Keratinocyte (primary cell): ENCODE results near the gene FIGNL1.

Source experiments
- EZH2 ChIP-seq: IDR thresholded peaks from one replicate; pipeline ENCODE4 v1.6.1; 2012; ENCODE audit warnings: inconsistent platforms, mild to moderate bottlenecking, low read length, moderate library complexity
- TF ChIP-seq, protein P1 (sequence below), 3 experiments: IDR thresholded peaks in 1 of 3; conservative IDR thresholded peaks in 1 of 3; optimal IDR thresholded peaks in 1 of 3; 2 replicates in 2 of 3; 3 replicates in 1 of 3; pipeline versions ENCODE3 to v1.5.1; 2011; ENCODE audit warnings: low read length in 3 of 3, mild to moderate bottlenecking in 3 of 3, moderate library complexity in 2 of 3, control low read depth in 1 of 3, inconsistent platforms in 1 of 3; ENCODE audit not compliant: insufficient read depth in 2 of 3; ENCODE audit errors: extremely low read depth in 1 of 3

- TF ChIP-seq, protein P1, sequence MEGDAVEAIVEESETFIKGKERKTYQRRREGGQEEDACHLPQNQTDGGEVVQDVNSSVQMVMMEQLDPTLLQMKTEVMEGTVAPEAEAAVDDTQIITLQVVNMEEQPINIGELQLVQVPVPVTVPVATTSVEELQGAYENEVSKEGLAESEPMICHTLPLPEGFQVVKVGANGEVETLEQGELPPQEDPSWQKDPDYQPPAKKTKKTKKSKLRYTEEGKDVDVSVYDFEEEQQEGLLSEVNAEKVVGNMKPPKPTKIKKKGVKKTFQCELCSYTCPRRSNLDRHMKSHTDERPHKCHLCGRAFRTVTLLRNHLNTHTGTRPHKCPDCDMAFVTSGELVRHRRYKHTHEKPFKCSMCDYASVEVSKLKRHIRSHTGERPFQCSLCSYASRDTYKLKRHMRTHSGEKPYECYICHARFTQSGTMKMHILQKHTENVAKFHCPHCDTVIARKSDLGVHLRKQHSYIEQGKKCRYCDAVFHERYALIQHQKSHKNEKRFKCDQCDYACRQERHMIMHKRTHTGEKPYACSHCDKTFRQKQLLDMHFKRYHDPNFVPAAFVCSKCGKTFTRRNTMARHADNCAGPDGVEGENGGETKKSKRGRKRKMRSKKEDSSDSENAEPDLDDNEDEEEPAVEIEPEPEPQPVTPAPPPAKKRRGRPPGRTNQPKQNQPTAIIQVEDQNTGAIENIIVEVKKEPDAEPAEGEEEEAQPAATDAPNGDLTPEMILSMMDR (optimal IDR thresholded peaks at IDR 0.05 in 1 of 3, IDR thresholded peaks at IDR 0.05 in 1 of 3, conservative IDR thresholded peaks at IDR 0.05 in 1 of 3; ENCODE audit: extremely low read depth in 1 of 3, insufficient read depth in 2 of 3, low read length in 3 of 3), result no peak
- TF ChIP-seq EZH2, result no peak
Measured at GRCh38 chr7:50431722-50432305, 18.3 kb downstream of the FIGNL1 start.
